Activated CD8-positive, alpha-beta memory T cell treated with anti-CD3 and anti-CD28 coated beads, Interleukin-2, amount 10 ng/mL, durations not matched to agents 7 days and 5 days (primary cell): Measurements from ENCODE around the gene PARP2. TPM values are rescaled to one million over a fixed set of nuclear protein-coding genes. Genes with fewer than 3 reads are reported as not detected.
"Not testable (repeated sequence)": the region's sequence is repeated elsewhere in the genome, so short reads cannot be mapped to it uniquely, and the experiment has no call there.

Source experiments
- ATAC-seq: fragments of 150-1000 bp; cut with Tn5 transposase; one replicate; pipeline ENCODE4 v1.10.0; 2021; ENCODE audit warnings: moderate library complexity
- CTCF ChIA-PET: fragments of 350-600 bp; sonication (Branson Sonifier 250); formaldehyde crosslinking; loops from one replicate; lab custom pipeline; 2021; ENCODE audit warnings: antibody characterized with exemption; lab: Charles Lee
- DNase-seq: peaks from one replicate; pipeline ENCODE4 v3.0.0-alpha.2; 2020
- H3K27ac Mint-ChIP-seq: one replicate; pipeline ENCODE4 v1.8.0; 2021; ENCODE audit warnings: mild to moderate bottlenecking, mixed read lengths
- H3K27me3 Mint-ChIP-seq: one replicate; pipeline ENCODE4 v1.8.0; 2021; ENCODE audit warnings: mixed read lengths
- H3K36me3 Mint-ChIP-seq: one replicate; pipeline ENCODE4 v1.8.0; 2021; ENCODE audit warnings: mild to moderate bottlenecking, mixed read lengths
- H3K4me1 Mint-ChIP-seq: one replicate; pipeline ENCODE4 v1.8.0; 2021; ENCODE audit warnings: mixed read lengths
- H3K4me3 Mint-ChIP-seq: one replicate; pipeline ENCODE4 v1.8.0; 2021; ENCODE audit warnings: mild to moderate bottlenecking, moderate library complexity, mixed read lengths
- H3K9me3 Mint-ChIP-seq: one replicate; pipeline ENCODE4 v1.8.0; 2022; ENCODE audit warnings: low read depth, mixed read lengths
- total RNA-seq, 2 experiments: library from RNA; stranded (reverse); gene quantifications; one replicate each; pipeline ENCODE4 v1.2.3, GENCODE V29; 2021

PARP2 gene
- total RNA-seq, 2 experiments from 2014 or later = 32.6 to 38.4 TPM

DNA sequence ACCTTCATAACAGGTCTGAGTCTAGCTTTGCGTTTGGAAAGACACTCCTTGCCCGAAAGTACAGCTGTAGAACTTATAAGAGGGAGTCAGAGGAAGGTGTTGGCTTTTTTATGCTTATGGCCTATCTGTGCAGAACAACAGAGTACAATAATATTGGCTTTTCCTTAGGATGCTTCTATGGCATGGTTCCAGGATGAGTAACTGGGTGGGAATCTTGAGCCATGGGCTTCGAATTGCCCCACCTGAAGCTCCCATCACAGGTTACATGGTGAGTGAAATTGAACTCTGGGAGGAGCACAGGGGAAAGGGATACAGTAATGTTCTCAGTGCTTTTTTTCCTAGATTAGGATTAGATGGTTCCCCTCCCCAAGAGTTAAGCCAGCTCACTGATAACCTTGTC lies 13.0 kb downstream of the PARP2 start:
- Mint-ChIP-seq H3K4me3 (no peak overlapping the region), H3K27ac (no peak overlapping the region), H3K4me1 (no peaks in the 10 kb centered on the region), H3K27me3 (no peaks in the 10 kb centered on the region), H3K9me3 (no peaks in the 10 kb centered on the region), H3K36me3 (peaks cover 70% of the 10 kb centered on the region)
- no peak for ATAC-seq
- CTCF ChIA-PET = interaction anchor here (1.1 to 1.5 kb wide), 2 partner anchors 13 to 32 kb away, joined by 3 to 4 read pairs; partner anchors contain the start of gene PARP2
- DNase-seq = peak; percentile 18

DNA sequence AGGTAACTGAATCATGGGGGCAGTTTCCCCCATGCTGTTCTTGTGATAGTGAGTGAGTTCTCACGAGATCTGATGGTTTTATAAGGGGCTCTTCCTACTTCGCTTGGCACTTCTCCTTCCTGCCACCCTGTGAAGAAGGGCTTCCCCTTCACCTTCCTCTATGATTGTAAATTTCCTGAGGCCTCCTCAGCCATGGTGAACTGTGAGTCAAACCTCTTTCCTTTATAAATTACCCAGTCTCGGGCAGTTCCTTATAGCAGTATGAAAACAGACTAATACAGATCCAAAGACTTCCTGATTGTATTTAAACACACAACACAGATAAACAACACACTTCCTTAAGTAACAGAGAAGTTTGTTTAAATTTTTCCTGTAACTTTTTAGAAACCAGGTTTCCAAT lies 15.0 kb downstream of the PARP2 start:
- H3K27ac Mint-ChIP-seq, CTCF ChIA-PET, H3K4me1 Mint-ChIP-seq, H3K9me3 Mint-ChIP-seq, ATAC-seq, H3K27me3 Mint-ChIP-seq, H3K4me3 Mint-ChIP-seq: not testable (repeated sequence)
- H3K36me3 Mint-ChIP-seq = peaks cover 65% of the 10 kb centered on the region
- DNase-seq = peak; percentile 21

DNA sequence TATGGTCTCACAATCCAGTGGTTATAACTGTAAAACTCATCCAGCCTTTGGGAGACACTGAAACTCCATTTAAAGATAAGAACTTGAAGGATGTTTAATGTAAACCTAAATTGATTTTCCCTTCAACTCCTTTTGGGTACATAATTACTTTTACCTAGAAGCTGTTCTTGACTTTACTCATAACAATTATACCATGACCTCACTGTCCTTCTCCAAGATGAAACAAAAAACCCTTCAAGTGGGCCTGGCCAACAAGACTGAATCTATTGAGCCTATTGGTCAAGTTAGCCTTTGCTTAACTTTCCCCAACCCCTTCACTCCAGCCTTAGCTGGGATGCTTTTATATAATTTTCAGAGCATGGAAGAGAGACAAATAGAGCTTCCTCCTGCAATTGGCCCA lies 22.5 kb downstream of the PARP2 start:
- peaks cover 53% of the 10 kb centered on the region for H3K36me3 Mint-ChIP-seq
- no peaks in the 10 kb centered on the region for H3K27me3 Mint-ChIP-seq
- H3K4me3 Mint-ChIP-seq = no peak overlapping the region
- no peaks in the 10 kb centered on the region for H3K9me3 Mint-ChIP-seq
- H3K27ac Mint-ChIP-seq = no peak overlapping the region
- no peak for ATAC-seq
- peaks cover 14% of the 10 kb centered on the region for H3K4me1 Mint-ChIP-seq
- DNase-seq = no peak
- CTCF ChIA-PET = interaction anchor here (1.2 kb wide), 1 partner anchor 38 kb away, joined by 4 read pairs; no protein-coding TSS in a partner anchor

DNA sequence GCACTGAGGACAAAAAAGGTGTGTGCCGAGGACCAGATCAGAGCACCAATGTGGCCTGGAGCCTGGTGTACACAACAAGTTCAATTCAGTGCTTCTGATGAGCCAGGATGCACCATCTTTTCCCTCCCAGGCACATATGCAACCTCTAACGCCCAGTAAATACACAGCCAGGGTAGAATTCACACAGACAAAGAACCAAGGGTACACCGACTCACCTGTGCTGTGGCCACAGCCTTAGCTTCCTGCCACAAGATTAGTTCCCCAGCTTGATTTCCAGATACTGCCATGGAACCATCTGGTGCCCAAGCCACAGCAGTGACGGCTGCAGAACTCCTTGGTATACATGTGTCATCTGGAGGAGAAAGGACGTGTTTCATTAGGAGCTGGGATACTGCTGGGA lies 29.4 kb downstream of the PARP2 start:
- no peaks in the 10 kb centered on the region for H3K9me3 Mint-ChIP-seq
- no peak for ATAC-seq
- H3K4me1 Mint-ChIP-seq = peaks cover 7% of the 10 kb centered on the region
- H3K27me3 Mint-ChIP-seq = no peaks in the 10 kb centered on the region
- CTCF ChIA-PET = no interaction called here
- no peak overlapping the region for H3K4me3 Mint-ChIP-seq
- no peak for DNase-seq
- H3K36me3 Mint-ChIP-seq = peaks cover 50% of the 10 kb centered on the region
- no peak overlapping the region for H3K27ac Mint-ChIP-seq

DNA sequence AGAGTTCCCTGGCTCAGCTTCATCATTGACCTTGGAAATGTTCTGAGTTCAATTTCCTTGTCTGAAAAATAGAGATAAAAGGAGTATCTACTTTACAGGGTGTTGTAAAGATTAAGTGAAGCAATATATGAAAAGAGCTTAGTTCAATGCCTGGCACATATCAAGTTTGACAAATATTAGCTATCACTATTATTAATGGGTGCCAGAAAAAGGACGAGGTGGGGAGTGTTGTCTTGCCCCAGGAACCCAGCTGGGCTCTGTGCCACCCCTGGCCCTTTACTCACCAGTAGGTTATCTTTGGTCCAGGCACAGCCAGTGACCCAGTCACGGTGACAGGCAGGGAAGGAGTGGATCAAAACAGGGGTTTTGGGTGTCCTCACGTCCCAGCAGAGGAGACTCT lies 32.0 kb downstream of the PARP2 start:
- Mint-ChIP-seq H3K36me3 (peaks cover 38% of the 10 kb centered on the region), H3K4me1 (peaks cover 2% of the 10 kb centered on the region), H3K9me3 (no peaks in the 10 kb centered on the region), H3K4me3 (no peak overlapping the region), H3K27ac (no peak overlapping the region), H3K27me3 (no peaks in the 10 kb centered on the region)
- ATAC-seq = no peak
- CTCF ChIA-PET = no interaction called here
- no peak for DNase-seq

DNA sequence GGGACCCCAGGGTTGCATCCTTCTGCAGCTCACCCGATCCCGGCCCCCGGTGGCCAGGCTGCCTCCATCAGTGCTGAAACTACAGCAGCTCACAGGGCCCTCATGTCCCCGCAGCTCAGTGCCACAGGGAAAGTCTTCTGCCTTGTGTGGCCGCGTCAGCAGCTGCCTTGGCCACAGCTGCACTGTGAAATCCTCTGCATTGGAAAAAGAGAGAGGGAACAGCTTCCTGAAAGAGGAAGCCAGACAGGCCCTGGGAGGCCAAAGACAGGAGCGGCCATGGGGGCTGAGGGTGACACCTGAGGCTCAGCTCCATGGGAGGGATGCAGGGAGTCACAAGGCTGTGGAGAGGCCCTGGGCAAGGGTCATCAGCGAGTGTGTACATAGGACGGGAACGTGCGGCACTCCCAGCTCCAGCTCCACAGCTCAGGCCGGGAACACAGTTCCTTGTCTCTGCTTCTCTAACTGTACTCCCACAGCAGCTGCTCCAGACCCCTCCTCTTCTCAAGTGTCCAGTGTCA lies 32.7 kb downstream of the PARP2 start:
- peaks cover 34% of the 10 kb centered on the region for H3K36me3 Mint-ChIP-seq
- no peaks in the 10 kb centered on the region for H3K9me3 Mint-ChIP-seq
- no peak overlapping the region for H3K27ac Mint-ChIP-seq
- peaks cover 2% of the 10 kb centered on the region for H3K4me1 Mint-ChIP-seq
- H3K27me3 Mint-ChIP-seq = no peaks in the 10 kb centered on the region
- DNase-seq = no peak
- no peak for ATAC-seq
- H3K4me3 Mint-ChIP-seq = no peak overlapping the region
- CTCF ChIA-PET = no interaction called here

DNA sequence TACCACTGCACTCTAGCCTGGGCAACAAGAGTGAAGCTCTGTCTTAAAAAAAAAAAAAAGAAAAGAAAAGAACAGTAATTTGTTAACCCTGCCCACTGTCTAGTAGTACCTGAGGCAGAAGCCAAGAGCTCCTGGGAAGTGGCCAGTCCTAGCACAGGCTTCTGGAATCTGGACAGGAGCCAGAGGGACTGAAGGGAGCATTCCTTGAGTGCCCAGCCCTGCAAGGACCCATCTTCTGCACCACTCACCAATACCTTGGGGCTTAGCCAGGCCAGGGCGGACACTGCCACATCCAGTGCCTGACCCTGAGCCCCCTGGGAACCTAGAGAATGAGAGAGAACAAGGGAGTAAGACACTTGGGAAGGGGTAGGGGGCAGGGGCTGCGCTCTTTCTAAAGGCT lies 33.7 kb downstream of the PARP2 start:
- no peaks in the 10 kb centered on the region for H3K27me3 Mint-ChIP-seq
- peaks cover 2% of the 10 kb centered on the region for H3K4me1 Mint-ChIP-seq
- CTCF ChIA-PET = interaction anchor here (0.7 kb wide), 1 partner anchor 481 kb away, joined by 3 read pairs; no protein-coding TSS in a partner anchor
- peaks cover 30% of the 10 kb centered on the region for H3K36me3 Mint-ChIP-seq
- ATAC-seq (no peak), DNase-seq (no peak)
- H3K9me3 Mint-ChIP-seq = no peaks in the 10 kb centered on the region
- H3K4me3 Mint-ChIP-seq = no peak overlapping the region
- H3K27ac Mint-ChIP-seq = no peak overlapping the region

DNA sequence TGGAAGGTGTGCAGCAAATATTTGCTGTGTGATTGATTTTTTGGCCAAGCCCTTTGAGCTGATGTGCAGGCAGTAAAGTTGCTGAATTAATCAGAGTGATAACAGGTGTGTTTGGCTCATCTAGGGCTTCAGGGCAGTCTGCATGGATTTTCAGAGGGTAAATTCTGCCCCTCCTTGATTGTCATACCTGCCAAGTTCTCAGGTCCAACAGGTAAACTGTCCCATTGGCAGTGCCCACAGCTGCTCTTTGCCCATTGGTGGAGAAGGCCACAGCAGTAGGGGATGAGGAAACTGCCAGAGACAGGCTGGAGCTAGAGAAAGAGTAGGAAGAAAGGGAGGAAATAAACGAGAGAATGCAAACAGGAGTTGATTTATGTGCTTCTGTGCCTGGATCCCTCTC lies 36.3 kb downstream of the PARP2 start:
- H3K9me3 Mint-ChIP-seq = no peaks in the 10 kb centered on the region
- H3K4me3 Mint-ChIP-seq = no peak overlapping the region
- DNase-seq (no peak), ATAC-seq (no peak)
- CTCF ChIA-PET = no interaction called here
- no peak overlapping the region for H3K27ac Mint-ChIP-seq
- H3K27me3 Mint-ChIP-seq = no peaks in the 10 kb centered on the region
- no peaks in the 10 kb centered on the region for H3K4me1 Mint-ChIP-seq
- H3K36me3 Mint-ChIP-seq = peaks cover 32% of the 10 kb centered on the region

DNA sequence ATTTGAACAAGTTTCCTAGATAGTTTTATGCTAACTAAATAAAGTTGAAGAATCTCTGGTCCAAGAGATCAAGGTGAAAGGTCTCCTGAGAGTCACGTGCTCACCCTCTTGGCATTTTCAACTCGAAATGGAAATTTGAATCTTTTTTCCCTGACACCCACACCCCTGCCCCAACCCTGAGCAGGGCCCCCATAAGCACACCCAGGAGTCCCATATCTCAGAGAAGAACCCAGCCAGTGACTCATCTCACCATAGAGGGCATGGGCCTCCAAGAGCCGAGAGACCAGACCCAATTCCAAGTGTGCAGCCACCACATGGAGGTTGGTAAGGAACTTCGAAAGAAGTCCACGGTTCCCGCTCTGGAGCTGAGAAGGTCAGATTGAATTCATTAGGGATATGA lies 37.2 kb downstream of the PARP2 start:
- H3K4me3 Mint-ChIP-seq = no peak overlapping the region
- peaks cover 33% of the 10 kb centered on the region for H3K36me3 Mint-ChIP-seq
- no peaks in the 10 kb centered on the region for H3K27me3 Mint-ChIP-seq
- no peaks in the 10 kb centered on the region for H3K4me1 Mint-ChIP-seq
- H3K9me3 Mint-ChIP-seq = no peaks in the 10 kb centered on the region
- H3K27ac Mint-ChIP-seq = no peak overlapping the region
- no peak for DNase-seq
- CTCF ChIA-PET = no interaction called here
- ATAC-seq = no peak

DNA sequence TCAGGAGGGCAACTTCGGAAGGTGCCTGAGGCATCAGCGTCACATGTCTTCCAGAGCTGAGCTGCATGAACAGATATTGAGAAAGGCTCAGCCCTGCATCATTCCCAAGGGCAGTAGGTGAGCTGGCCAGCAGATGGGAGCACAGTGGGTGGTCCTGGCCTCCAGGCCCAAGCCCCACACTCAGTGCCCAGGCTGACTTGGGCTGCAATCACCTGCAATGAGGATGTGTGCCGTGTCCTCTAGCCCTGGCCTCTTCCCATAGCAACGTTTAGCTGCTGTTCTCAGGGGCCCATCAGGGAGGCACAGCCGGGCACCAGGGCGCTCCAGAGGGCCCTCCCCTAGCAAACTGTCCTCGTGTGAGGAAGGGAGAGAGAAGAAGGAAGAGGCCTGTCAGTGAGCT lies 37.9 kb downstream of the PARP2 start:
- Mint-ChIP-seq H3K4me1 (no peaks in the 10 kb centered on the region), H3K27me3 (no peaks in the 10 kb centered on the region), H3K36me3 (peaks cover 37% of the 10 kb centered on the region), H3K27ac (no peak overlapping the region), H3K4me3 (no peak overlapping the region), H3K9me3 (no peaks in the 10 kb centered on the region)
- no peak for ATAC-seq
- CTCF ChIA-PET = no interaction called here
- no peak for DNase-seq

DNA sequence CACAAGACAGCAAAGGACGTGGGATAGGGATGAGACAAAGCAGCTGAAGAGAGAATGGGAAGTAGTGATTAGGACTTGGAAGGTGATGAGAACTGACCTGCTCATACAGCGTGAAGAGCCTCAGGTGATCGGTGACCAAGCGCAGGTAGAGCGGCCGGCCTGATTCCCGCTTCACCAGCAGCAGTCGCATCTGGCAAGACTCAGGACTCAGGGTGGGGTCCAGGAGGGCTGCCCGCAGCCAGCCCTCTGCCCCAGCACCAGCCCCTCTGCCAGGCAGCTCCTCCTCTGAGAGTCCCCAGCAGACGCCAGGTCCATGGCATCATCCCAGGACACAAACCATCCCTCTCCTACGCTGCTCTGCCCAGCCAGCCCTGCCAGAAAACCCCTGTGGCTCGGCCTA lies 39.1 kb downstream of the PARP2 start:
- no peak for ATAC-seq
- CTCF ChIA-PET = no interaction called here
- Mint-ChIP-seq H3K4me3 (no peak overlapping the region), H3K9me3 (no peaks in the 10 kb centered on the region), H3K36me3 (peaks cover 39% of the 10 kb centered on the region), H3K27me3 (no peaks in the 10 kb centered on the region), H3K4me1 (no peaks in the 10 kb centered on the region), H3K27ac (no peak overlapping the region)
- DNase-seq = no peak

DNA sequence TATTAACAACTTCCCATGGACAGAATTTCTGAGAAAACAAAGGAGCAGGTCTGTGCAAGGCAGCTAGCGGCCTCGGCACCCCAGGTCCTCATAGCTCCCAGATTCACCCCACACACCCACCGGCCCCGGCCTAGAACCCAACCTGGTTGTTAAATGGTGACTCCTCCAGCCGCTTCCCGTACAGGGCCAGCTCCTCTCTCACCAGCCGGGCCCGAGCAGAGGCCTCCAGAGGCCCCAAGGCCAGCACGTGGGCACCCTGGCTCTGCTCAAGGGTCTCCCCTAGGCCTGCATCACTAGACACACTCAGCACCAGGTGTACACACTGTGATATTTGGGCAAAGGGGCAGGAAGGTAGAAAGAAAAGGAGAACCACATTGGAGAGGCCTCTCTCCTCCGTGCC lies 39.6 kb downstream of the PARP2 start:
- ATAC-seq (no peak), DNase-seq (no peak)
- Mint-ChIP-seq H3K4me1 (no peaks in the 10 kb centered on the region), H3K36me3 (peaks cover 41% of the 10 kb centered on the region), H3K4me3 (no peak overlapping the region), H3K9me3 (no peaks in the 10 kb centered on the region), H3K27me3 (no peaks in the 10 kb centered on the region), H3K27ac (no peak overlapping the region)
- CTCF ChIA-PET = no interaction called here

DNA sequence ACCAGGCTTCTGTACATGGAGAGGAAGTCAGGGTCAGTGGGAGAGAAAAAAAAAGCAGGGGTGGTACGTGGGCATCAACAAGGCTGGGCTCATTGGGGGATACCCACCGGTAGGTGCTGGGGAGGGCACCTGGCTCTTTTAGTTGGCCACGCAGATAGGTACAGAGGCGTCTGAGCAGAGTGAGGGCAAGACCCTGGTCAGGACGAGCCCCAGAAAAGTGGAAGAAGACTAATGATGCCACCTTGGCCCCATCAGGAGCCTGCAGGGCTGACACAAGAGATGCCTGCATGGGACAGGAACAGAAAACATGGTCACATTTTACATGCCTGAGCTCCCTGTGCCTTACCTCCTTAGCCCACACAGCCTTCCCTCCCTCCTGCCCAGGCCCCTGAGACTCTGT lies 40.2 kb downstream of the PARP2 start:
- CTCF ChIA-PET = no interaction called here
- H3K27me3 Mint-ChIP-seq = no peaks in the 10 kb centered on the region
- ATAC-seq (no peak), DNase-seq (no peak)
- no peak overlapping the region for H3K4me3 Mint-ChIP-seq
- H3K4me1 Mint-ChIP-seq = no peaks in the 10 kb centered on the region
- no peak overlapping the region for H3K27ac Mint-ChIP-seq
- H3K36me3 Mint-ChIP-seq = peaks cover 47% of the 10 kb centered on the region
- H3K9me3 Mint-ChIP-seq = no peaks in the 10 kb centered on the region

DNA sequence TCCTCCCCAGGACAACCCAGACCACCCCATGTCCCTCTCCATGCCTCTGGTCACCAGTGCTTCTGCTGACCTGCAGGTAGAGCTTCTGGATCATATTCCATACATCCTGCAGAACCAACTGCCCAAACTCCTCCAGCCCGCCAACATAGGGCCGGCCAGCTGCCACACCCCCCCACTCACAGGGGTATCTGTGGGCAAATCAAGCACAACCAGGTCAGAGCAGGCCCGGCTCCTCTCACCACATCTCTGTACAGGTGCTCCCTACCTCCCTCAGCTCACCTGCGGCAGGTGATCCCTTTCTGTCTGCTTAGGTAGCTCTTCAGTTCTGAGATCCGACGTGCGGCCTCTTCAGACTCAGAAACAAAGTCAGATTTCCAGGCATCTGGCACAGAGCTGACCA lies 40.9 kb downstream of the PARP2 start:
- Mint-ChIP-seq H3K36me3 (peaks cover 50% of the 10 kb centered on the region), H3K4me3 (no peak overlapping the region), H3K27ac (no peak overlapping the region), H3K9me3 (no peaks in the 10 kb centered on the region), H3K27me3 (no peaks in the 10 kb centered on the region), H3K4me1 (no peaks in the 10 kb centered on the region)
- CTCF ChIA-PET = no interaction called here
- no peak for ATAC-seq
- DNase-seq = no peak

DNA sequence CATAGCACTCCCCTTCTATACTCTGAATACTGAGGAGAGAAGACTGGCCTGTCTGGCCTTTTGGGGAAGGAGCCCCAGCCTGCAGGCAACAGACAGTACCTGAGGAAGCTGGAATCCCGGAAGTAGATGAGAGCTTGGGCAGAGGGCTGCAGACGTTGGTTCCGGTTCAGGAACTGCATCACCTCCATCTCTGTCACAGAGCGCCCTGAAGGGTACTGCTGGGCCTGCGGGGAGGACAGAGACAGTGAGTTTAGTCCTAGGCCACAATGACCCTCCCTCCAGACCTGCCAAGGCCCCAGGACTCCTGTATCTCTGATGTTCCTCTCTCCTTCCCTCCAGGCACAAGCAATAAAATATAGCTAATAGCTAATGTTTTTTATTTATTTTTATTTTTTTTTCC lies 41.5 kb downstream of the PARP2 start:
- CTCF ChIA-PET = no interaction called here
- no peak overlapping the region for H3K4me3 Mint-ChIP-seq
- H3K27me3 Mint-ChIP-seq = no peaks in the 10 kb centered on the region
- H3K4me1 Mint-ChIP-seq = peaks cover 3% of the 10 kb centered on the region
- H3K36me3 Mint-ChIP-seq = peaks cover 49% of the 10 kb centered on the region
- DNase-seq (no peak), ATAC-seq (no peak)
- H3K27ac Mint-ChIP-seq = no peak overlapping the region
- H3K9me3 Mint-ChIP-seq = no peaks in the 10 kb centered on the region
